ENCODE data around the gene ECHDC3.

The ECHDC3 gene

GRCh38 chr10:11757821-11758463 is 15.8 kb downstream of the ECHDC3 start:
- TF ChIP-seq EZH2 (IDR thresholded peaks at IDR 0.05; ENCODE audit: borderline replicate concordance, low read length) = no peak
- peak; percentile 96 for TF ChIP-seq CTCF (IDR thresholded peaks at IDR 0.05; ENCODE audit: low read length)
- no peaks in the 10 kb centered on the region for H3K9me3 ChIP-seq (ENCODE audit: low read length)
- H3K9ac ChIP-seq (ENCODE audit: low read length) = no peak overlapping the region
- no peaks in the 10 kb centered on the region; the same call in 1 of the 2 replicates for H3K27me3 ChIP-seq (ENCODE audit: insufficient read depth, low read length)
- no peaks in the 10 kb centered on the region for H4K20me1 ChIP-seq (ENCODE audit: insufficient read depth, low read length)
- H3K27ac ChIP-seq (ENCODE audit: low read depth, low read length, poor library complexity, severe bottlenecking) = no peak overlapping the region
- no peaks in the 10 kb centered on the region for H3F3A ChIP-seq (ENCODE audit: insufficient read depth, low read length)
- H3K4me1 ChIP-seq (ENCODE audit: insufficient read depth, low read length, severe bottlenecking) = peaks cover 5% of the 10 kb centered on the region
- H3K36me3 ChIP-seq (ENCODE audit: insufficient read depth, low read length) = no peaks in the 10 kb centered on the region
- H3K9me2 ChIP-seq (ENCODE audit: low read depth, low read length) = no peaks in the 10 kb centered on the region
- H3K4me3 ChIP-seq (ENCODE audit: low read depth, low read length, poor library complexity, severe bottlenecking) = no peak overlapping the region
- no peak overlapping the region for H2AFZ ChIP-seq (ENCODE audit: low read length)
- no peak overlapping the region for H3K4me2 ChIP-seq (ENCODE audit: low read length)
- H3K79me2 ChIP-seq (ENCODE audit: insufficient read depth, low read length) = no peaks in the 10 kb centered on the region

GRCh38 chr10:11758527-11759236 is 16.5 kb downstream of the ECHDC3 start:
- Histone ChIP-seq H3K79me2 (ENCODE audit: insufficient read depth, low read length) (no peaks in the 10 kb centered on the region), H3K27ac (ENCODE audit: low read depth, low read length, poor library complexity, severe bottlenecking) (no peak overlapping the region), H3K9ac (ENCODE audit: low read length) (no peak overlapping the region), H3K4me2 (ENCODE audit: low read length) (no peak overlapping the region), H3F3A (ENCODE audit: insufficient read depth, low read length) (no peaks in the 10 kb centered on the region), H3K9me2 (ENCODE audit: low read depth, low read length) (no peaks in the 10 kb centered on the region), H3K4me3 (ENCODE audit: low read depth, low read length, poor library complexity, severe bottlenecking) (no peak overlapping the region), H3K4me1 (ENCODE audit: insufficient read depth, low read length, severe bottlenecking) (peaks cover 5% of the 10 kb centered on the region), H2AFZ (ENCODE audit: low read length) (no peak overlapping the region), H3K36me3 (ENCODE audit: insufficient read depth, low read length) (no peaks in the 10 kb centered on the region), H3K27me3 (ENCODE audit: insufficient read depth, low read length) (no peaks in the 10 kb centered on the region; the same call in 1 of the 2 replicates), H3K9me3 (ENCODE audit: low read length) (no peaks in the 10 kb centered on the region), H4K20me1 (ENCODE audit: insufficient read depth, low read length) (no peaks in the 10 kb centered on the region)
- TF ChIP-seq CTCF (IDR thresholded peaks at IDR 0.05; ENCODE audit: low read length) (no peak), EZH2 (IDR thresholded peaks at IDR 0.05; ENCODE audit: borderline replicate concordance, low read length) (no peak)

GRCh38 chr10:11759347-11759746 is 17.2 kb downstream of the ECHDC3 start:
- Histone ChIP-seq H3K9ac (ENCODE audit: low read length) (no peak overlapping the region), H3F3A (ENCODE audit: insufficient read depth, low read length) (no peaks in the 10 kb centered on the region), H3K36me3 (ENCODE audit: insufficient read depth, low read length) (no peaks in the 10 kb centered on the region), H3K4me3 (ENCODE audit: low read depth, low read length, poor library complexity, severe bottlenecking) (no peak overlapping the region), H3K4me2 (ENCODE audit: low read length) (no peak overlapping the region), H3K4me1 (ENCODE audit: insufficient read depth, low read length, severe bottlenecking) (peaks cover 5% of the 10 kb centered on the region), H2AFZ (ENCODE audit: low read length) (no peak overlapping the region), H3K9me2 (ENCODE audit: low read depth, low read length) (no peaks in the 10 kb centered on the region), H4K20me1 (ENCODE audit: insufficient read depth, low read length) (no peaks in the 10 kb centered on the region), H3K27ac (ENCODE audit: low read depth, low read length, poor library complexity, severe bottlenecking) (no peak overlapping the region), H3K9me3 (ENCODE audit: low read length) (no peaks in the 10 kb centered on the region), H3K79me2 (ENCODE audit: insufficient read depth, low read length) (no peaks in the 10 kb centered on the region), H3K27me3 (ENCODE audit: insufficient read depth, low read length) (no peaks in the 10 kb centered on the region; the same call in 1 of the 2 replicates)
- TF ChIP-seq CTCF (IDR thresholded peaks at IDR 0.05; ENCODE audit: low read length) (no peak), EZH2 (IDR thresholded peaks at IDR 0.05; ENCODE audit: borderline replicate concordance, low read length) (no peak)

Measured in OCI-LY1 (cell line).